H9 (cell line): Measurements from ENCODE around the gene PHOSPHO2. TPM values are rescaled to one million over a fixed set of nuclear protein-coding genes. Genes with fewer than 3 reads are reported as not detected.

Experiments used
- DNase-seq: peaks from one replicate; pipeline ENCODE4 v3.0.0-alpha.2; 2017
- H2AFZ ChIP-seq: one replicate; pipeline ENCODE4 v1.6.1; 2013; ENCODE audit warnings: mild to moderate bottlenecking, low read length, control low read depth, moderate library complexity
- H2AK5ac ChIP-seq: 2 replicates; pipeline ENCODE4 v1.6.1; 2013; ENCODE audit warnings: low read length, control low read depth, mixed read lengths; ENCODE audit not compliant: insufficient read length
- H2BK120ac ChIP-seq: one replicate; pipeline ENCODE4 v1.6.1; 2013; ENCODE audit warnings: low read depth, mild to moderate bottlenecking, low read length, control low read depth, inconsistent platforms; ENCODE audit not compliant: poor library complexity, severe bottlenecking
- H2BK12ac ChIP-seq: 2 replicates; pipeline ENCODE4 v1.6.1; 2013; ENCODE audit warnings: low read length, control low read depth, mixed read lengths, low read depth; ENCODE audit not compliant: insufficient read length
- H2BK15ac ChIP-seq: 2 replicates; pipeline ENCODE4 v1.6.1; 2013; ENCODE audit warnings: low read depth, low read length, control low read depth
- H2BK20ac ChIP-seq: one replicate; pipeline ENCODE4 v1.6.1; 2013; ENCODE audit warnings: low read depth, mild to moderate bottlenecking, low read length, control low read depth, inconsistent platforms; ENCODE audit not compliant: poor library complexity, severe bottlenecking
- H2BK5ac ChIP-seq: 2 replicates; pipeline ENCODE4 v1.6.1; 2013; ENCODE audit warnings: low read length, control low read depth, mixed read lengths; ENCODE audit not compliant: insufficient read length
- H3K14ac ChIP-seq: 2 replicates; pipeline ENCODE4 v1.6.1; 2013; ENCODE audit warnings: low read length, control low read depth; ENCODE audit not compliant: insufficient read depth
- H3K18ac ChIP-seq: 2 replicates; pipeline ENCODE4 v1.6.1; 2013; ENCODE audit warnings: low read depth, mild to moderate bottlenecking, mixed read lengths, low read length, control low read depth; ENCODE audit not compliant: insufficient read length
- H3K23ac ChIP-seq: 2 replicates; pipeline ENCODE4 v1.6.1; 2013; ENCODE audit warnings: low read length, control low read depth, mixed read lengths, low read depth; ENCODE audit not compliant: insufficient read length
- H3K23me2 ChIP-seq: 2 replicates; pipeline ENCODE4 v1.6.1; 2013; ENCODE audit warnings: low read depth, mild to moderate bottlenecking, mixed read lengths, low read length, control low read depth; ENCODE audit not compliant: insufficient read length, poor library complexity, severe bottlenecking
- H3K27ac ChIP-seq: 2 replicates; pipeline ENCODE4 v1.5.1; 2013; ENCODE audit warnings: low read length, control low read depth, mixed read lengths, low read depth; ENCODE audit not compliant: insufficient read length
- H3K27me3 ChIP-seq: 2 replicates; pipeline ENCODE4 v1.6.1; 2013; ENCODE audit warnings: low read length, control low read depth, inconsistent platforms; ENCODE audit not compliant: insufficient read depth
- H3K4ac ChIP-seq: 2 replicates; pipeline ENCODE4 v1.6.1; 2013; ENCODE audit warnings: low read depth, mild to moderate bottlenecking, control low read depth, inconsistent platforms, low read length, moderate library complexity
- H3K4me1 ChIP-seq: 2 replicates; pipeline ENCODE4 v1.6.1; 2013; ENCODE audit warnings: low read length, control low read depth, inconsistent platforms; ENCODE audit not compliant: insufficient read depth
- H3K4me2 ChIP-seq: 2 replicates; pipeline ENCODE4 v1.6.1; 2013; ENCODE audit warnings: low read length, control low read depth, mixed read lengths; ENCODE audit not compliant: insufficient read length, insufficient read depth
- H3K56ac ChIP-seq: 2 replicates; pipeline ENCODE4 v1.6.1; 2013; ENCODE audit warnings: low read depth, mild to moderate bottlenecking, mixed read lengths, low read length, control low read depth; ENCODE audit not compliant: insufficient read length
- H3K79me1 ChIP-seq: 2 replicates; pipeline ENCODE4 v1.6.1; 2013; ENCODE audit warnings: low read depth, mild to moderate bottlenecking, moderate library complexity, low read length, control low read depth, inconsistent platforms; ENCODE audit not compliant: insufficient read depth, poor library complexity, severe bottlenecking
- H3K79me2 ChIP-seq: 2 replicates; pipeline ENCODE4 v1.6.1; 2013; ENCODE audit warnings: low read length, control low read depth, inconsistent platforms; ENCODE audit not compliant: insufficient read depth
- H3K9ac ChIP-seq: 2 replicates; pipeline ENCODE4 v1.6.1; 2013; ENCODE audit warnings: low read length, control low read depth, mixed read lengths; ENCODE audit not compliant: insufficient read length; ENCODE audit errors: extremely low read depth
- H3K9me3 ChIP-seq: one replicate; pipeline ENCODE4 v1.6.1; 2013; ENCODE audit warnings: low read depth, low read length, inconsistent platforms; ENCODE audit not compliant: control insufficient read depth
- H3T11ph ChIP-seq: one replicate; pipeline ENCODE4 v1.6.1; 2013; ENCODE audit warnings: mild to moderate bottlenecking, low read length, control low read depth, inconsistent platforms
- H4K20me1 ChIP-seq: one replicate; pipeline ENCODE4 v1.6.1; 2013; ENCODE audit not compliant: control insufficient read depth, insufficient read length, insufficient read depth
- H4K5ac ChIP-seq: 2 replicates; pipeline ENCODE4 v1.6.1; 2013; ENCODE audit warnings: low read depth, mild to moderate bottlenecking, mixed read lengths, low read length, control low read depth; ENCODE audit not compliant: insufficient read length
- H4K8ac ChIP-seq: replicated peaks from 2 replicates; pipeline ENCODE4 v1.6.1; 2013; ENCODE audit warnings: low read length, control low read depth, mixed read lengths, low read depth; ENCODE audit not compliant: insufficient read length
- H4K91ac ChIP-seq: 2 replicates; pipeline ENCODE4 v1.6.1; 2013; ENCODE audit warnings: low read depth, mild to moderate bottlenecking, moderate library complexity, mixed read lengths, low read length, control low read depth; ENCODE audit not compliant: insufficient read length
- H3K27ac Mint-ChIP-seq, 3 experiments: 2 replicates in 2 of 3; 3 replicates in 1 of 3; pipeline ENCODE4 v1.8.0; 2020 to 2021; ENCODE audit warnings: mixed read lengths in 3 of 3, mild to moderate bottlenecking in 1 of 3, moderate library complexity in 1 of 3
- H3K27me3 Mint-ChIP-seq: 2 replicates; pipeline ENCODE4 v1.8.0; 2021; ENCODE audit warnings: low read depth, mild to moderate bottlenecking, moderate library complexity, mixed read lengths
- H3K36me3 Mint-ChIP-seq, 3 experiments: 2 replicates in 2 of 3; 3 replicates in 1 of 3; pipeline ENCODE4 v1.8.0; 2020 to 2021; ENCODE audit warnings: low read depth in 3 of 3, mixed read lengths in 3 of 3; ENCODE audit not compliant: insufficient read depth in 1 of 3
- H3K4me1 Mint-ChIP-seq, 2 experiments: 2 replicates each; pipeline ENCODE4 v1.8.0; 2020; ENCODE audit warnings: mixed read lengths in 2 of 2
- H3K4me3 Mint-ChIP-seq, 2 experiments: 2 replicates in 1 of 2; 3 replicates in 1 of 2; pipeline ENCODE4 v1.8.0; 2020 to 2021; ENCODE audit warnings: mild to moderate bottlenecking in 2 of 2, mixed read lengths in 2 of 2, moderate library complexity in 1 of 2
- H3K9me3 Mint-ChIP-seq, 2 experiments: 2 replicates in 1 of 2; 3 replicates in 1 of 2; pipeline ENCODE4 v1.8.0; 2020; ENCODE audit warnings: mild to moderate bottlenecking in 2 of 2, mixed read lengths in 2 of 2, moderate library complexity in 1 of 2
- CTCF ChIP-seq: fragments of 200-600 bp; sonication (generic); conservative IDR thresholded peaks from 3 replicates; pipeline ENCODE4 v1.8.0; 2021; ENCODE audit warnings: antibody characterized with exemption, mild to moderate bottlenecking
- WGBS: extraction: QIAGEN DNeasy Blood & Tissue Kit; methylation state at CpG from one replicate; pipeline ENCODE4 v1.1.7; 2013; ENCODE audit warnings: missing lambda C conversion rate, low lambda C conversion rate, mixed read lengths; ENCODE audit not compliant: insufficient read length; ENCODE audit errors: extremely low coverage; 5-methylcytosine and 5-hydroxymethylcytosine counted together
- total RNA-seq: library from RNA; stranded (reverse); gene quantifications from 2 replicates; pipeline ENCODE4 v1.2.1, GENCODE V29; 2021

Gene PHOSPHO2
- total RNA-seq, 1 experiment from 2014 or later: 7.2 TPM

DNA sequence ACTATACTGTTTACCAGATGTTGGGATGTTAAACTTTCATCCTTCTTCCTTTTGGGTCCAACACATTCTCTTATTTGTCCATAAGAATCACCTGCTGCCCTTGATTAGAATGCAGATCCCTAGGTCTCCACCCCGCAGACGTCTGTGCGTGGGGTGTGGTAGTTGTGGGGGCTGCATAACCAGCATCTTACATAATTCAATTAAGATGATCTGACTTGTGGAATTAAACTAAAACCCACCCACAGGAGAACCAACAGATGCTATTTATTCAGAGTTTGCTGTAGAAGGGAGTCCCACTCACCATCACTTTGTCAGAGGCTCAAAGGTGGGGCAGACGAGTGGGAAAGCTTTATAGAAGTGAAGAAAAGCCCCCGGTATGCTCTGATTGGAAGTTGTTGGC is 37.8 kb downstream of the PHOSPHO2 start:
- no peaks in the 10 kb centered on the region for H3K79me1 ChIP-seq
- H3T11ph ChIP-seq: no peak overlapping the region
- H3K56ac ChIP-seq: no peak overlapping the region
- no peak overlapping the region for H2BK120ac ChIP-seq
- peaks cover 31 to 32% of the 10 kb centered on the region in 2 experiments for H3K4me1 Mint-ChIP-seq
- H3K4me3 Mint-ChIP-seq: peak overlapping the region in 1 of 2 experiments; percentile 4; a peak in 2 of 5 replicates
- H4K91ac ChIP-seq: no peak overlapping the region
- no peak overlapping the region for H2AK5ac ChIP-seq
- H3K9ac ChIP-seq: no peak overlapping the region
- no CpG with 5 or more reads among the region's 5 CpGs for WGBS
- no peak overlapping the region for H3K4ac ChIP-seq
- no peaks in the 10 kb centered on the region for H3K27me3 ChIP-seq
- peaks cover 2% of the 10 kb centered on the region; the same call in 1 of the 2 replicates for H3K79me2 ChIP-seq
- H3K14ac ChIP-seq: no peak overlapping the region
- peaks cover 2% of the 10 kb centered on the region; the same call in 1 of the 2 replicates for H3K4me1 ChIP-seq
- no peaks in the 10 kb centered on the region for H4K20me1 ChIP-seq
- H3K27ac ChIP-seq: no peak overlapping the region
- no peak overlapping the region for H4K8ac ChIP-seq
- H2BK5ac ChIP-seq: no peak overlapping the region
- no peak overlapping the region for H2BK20ac ChIP-seq
- H3K4me2 ChIP-seq: no peak overlapping the region
- TF ChIP-seq CTCF: no peak
- no peak for DNase-seq
- H3K27me3 Mint-ChIP-seq: peaks cover 13% of the 10 kb centered on the region
- H3K27ac Mint-ChIP-seq: no peak overlapping the region
- no peak overlapping the region for H2AFZ ChIP-seq
- H3K23ac ChIP-seq: no peak overlapping the region
- H3K36me3 Mint-ChIP-seq: peaks cover 5 to 13% (median 10%) of the 10 kb centered on the region in 3 experiments; a peak in 6 of 7 replicates
- H2BK15ac ChIP-seq: no peak overlapping the region
- no peaks in the 10 kb centered on the region; a peak in 1 of 5 replicates for H3K9me3 Mint-ChIP-seq
- H2BK12ac ChIP-seq: no peak overlapping the region
- H4K5ac ChIP-seq: no peak overlapping the region
- H3K18ac ChIP-seq: no peak overlapping the region
- no peaks in the 10 kb centered on the region for H3K9me3 ChIP-seq
- H3K23me2 ChIP-seq: peaks cover 9% of the 10 kb centered on the region
